DOHH2 (cell line): ENCODE data around the gene MCUB.

Experiments
- H3F3A ChIP-seq: fragments of 200-600 bp; sonication (generic), shearing (Covaris generic); 2 replicates; pipeline ENCODE4 v1.6.0; 2016; ENCODE audit warnings: antibody characterized with exemption, mild to moderate bottlenecking; ENCODE audit not compliant: control insufficient read depth, insufficient read depth
- H3K27ac ChIP-seq: fragments of 200-600 bp; sonication (generic); 2 replicates; pipeline ENCODE4 v1.5.1; 2014; ENCODE audit warnings: low read depth, mild to moderate bottlenecking, low read length, moderate library complexity
- H3K27me3 ChIP-seq: fragments of 200-600 bp; sonication (generic); 2 replicates; pipeline ENCODE4 v1.6.1; 2014; ENCODE audit warnings: mild to moderate bottlenecking, low read length, mixed read lengths; ENCODE audit not compliant: control insufficient read depth
- H3K36me3 ChIP-seq: fragments of 200-600 bp; sonication (generic); 2 replicates; pipeline ENCODE4 v1.6.1; 2014; ENCODE audit warnings: mild to moderate bottlenecking, low read length, moderate library complexity, mixed read lengths; ENCODE audit not compliant: control insufficient read depth
- H3K4me1 ChIP-seq: fragments of 200-600 bp; sonication (generic); 2 replicates; pipeline ENCODE4 v1.6.1; 2014; ENCODE audit warnings: mild to moderate bottlenecking, low read length, mixed read lengths; ENCODE audit not compliant: control insufficient read depth
- H3K4me2 ChIP-seq: fragments of 200-600 bp; sonication (generic); 2 replicates; pipeline ENCODE4 v1.6.0; 2014; ENCODE audit warnings: mild to moderate bottlenecking, low read length, moderate library complexity
- H3K4me3 ChIP-seq: fragments of 200-600 bp; sonication (generic); 2 replicates; pipeline ENCODE4 v1.5.1; 2014; ENCODE audit warnings: mild to moderate bottlenecking, low read length, mixed read lengths
- H3K79me2 ChIP-seq: fragments of 200-600 bp; sonication (generic); 2 replicates; pipeline ENCODE4 v1.6.1; 2014; ENCODE audit warnings: mild to moderate bottlenecking, low read length, mixed read lengths; ENCODE audit not compliant: control insufficient read depth
- H3K9me2 ChIP-seq: fragments of 200-600 bp; sonication (generic); replicated peaks from 2 replicates; pipeline ENCODE4 v1.6.1; 2014; ENCODE audit warnings: mild to moderate bottlenecking, low read length, mixed read lengths; ENCODE audit not compliant: control insufficient read depth
- H3K9me3 ChIP-seq: fragments of 200-600 bp; sonication (generic); 2 replicates; pipeline ENCODE4 v1.6.1; 2014; ENCODE audit warnings: antibody characterized with exemption, low read length, mixed read lengths; ENCODE audit not compliant: control insufficient read depth, insufficient read depth
- H4K20me1 ChIP-seq: fragments of 200-600 bp; sonication (generic); 2 replicates; pipeline ENCODE4 v1.6.0; 2014; ENCODE audit warnings: low read depth, mild to moderate bottlenecking, antibody characterized with exemption, low read length, moderate library complexity; ENCODE audit not compliant: control insufficient read depth, insufficient read depth
- CTCF ChIP-seq: fragments of 200-600 bp; sonication (generic); IDR thresholded peaks from one replicate; pipeline ENCODE4 v1.5.1; 2014; ENCODE audit warnings: antibody characterized with exemption, mild to moderate bottlenecking, low read depth, low read length; ENCODE audit not compliant: poor library complexity, severe bottlenecking
- EZH2phosphoT487 ChIP-seq: fragments of 200-600 bp; sonication (generic); IDR thresholded peaks from 2 replicates; pipeline ENCODE4 v1.6.1; 2017; ENCODE audit warnings: borderline replicate concordance, mild to moderate bottlenecking, antibody characterized with exemption, low read length, moderate library complexity, mixed read lengths

Gene MCUB

DNA sequence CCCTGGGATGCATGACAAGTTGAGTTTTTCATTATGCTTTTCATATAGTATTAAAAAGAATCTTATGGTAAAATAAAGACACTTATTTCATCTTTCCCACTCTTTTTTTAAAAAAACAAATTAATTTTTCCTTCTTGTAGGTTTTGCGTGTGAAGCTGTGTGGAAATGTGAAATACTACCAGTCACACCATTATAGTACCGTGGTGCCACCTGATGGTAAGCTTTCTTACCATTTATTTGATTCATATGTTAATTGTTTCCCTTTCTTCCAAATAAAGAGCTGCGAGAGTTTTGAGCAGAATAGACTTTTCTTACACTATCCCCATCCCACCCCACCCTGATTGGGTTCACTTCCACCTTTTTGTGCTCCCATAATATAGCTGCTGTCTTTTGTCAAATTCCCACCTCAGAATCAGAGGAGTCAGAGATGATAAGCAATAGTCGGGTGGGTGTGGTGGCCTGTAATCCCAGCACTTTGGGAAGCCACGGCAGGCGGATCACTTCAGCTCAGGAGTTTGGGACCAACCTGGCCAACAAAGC lies 98.9 kb downstream of the MCUB start:
- Histone ChIP-seq H4K20me1 (no peaks in the 10 kb centered on the region), H3K27me3 (no peaks in the 10 kb centered on the region), H3K9me2 (no peaks in the 10 kb centered on the region), H3K4me1 (no peaks in the 10 kb centered on the region), H3K79me2 (peaks cover 36% of the 10 kb centered on the region), H3K9me3 (no peaks in the 10 kb centered on the region), H3K27ac (no peak overlapping the region), H3F3A (no peaks in the 10 kb centered on the region), H3K4me3 (no peak overlapping the region), H3K4me2 (no peak overlapping the region), H3K36me3 (peaks cover 14% of the 10 kb centered on the region)
- TF ChIP-seq CTCF (no peak), EZH2phosphoT487 (no peak)

- Histone ChIP-seq H3F3A (no peaks in the 10 kb centered on the region), H3K36me3 (peaks cover 28% of the 10 kb centered on the region), H3K4me2 (no peak overlapping the region), H4K20me1 (no peaks in the 10 kb centered on the region), H3K9me3 (no peaks in the 10 kb centered on the region), H3K4me3 (no peak overlapping the region), H3K4me1 (no peaks in the 10 kb centered on the region), H3K79me2 (peaks cover 20% of the 10 kb centered on the region), H3K27me3 (no peaks in the 10 kb centered on the region), H3K27ac (no peak overlapping the region), H3K9me2 (no peaks in the 10 kb centered on the region)
- TF ChIP-seq CTCF (no peak), EZH2phosphoT487 (no peak)
These were observed 102.1 kb downstream of the MCUB start for GRCh38 chr4:109662116-109662515.

DNA sequence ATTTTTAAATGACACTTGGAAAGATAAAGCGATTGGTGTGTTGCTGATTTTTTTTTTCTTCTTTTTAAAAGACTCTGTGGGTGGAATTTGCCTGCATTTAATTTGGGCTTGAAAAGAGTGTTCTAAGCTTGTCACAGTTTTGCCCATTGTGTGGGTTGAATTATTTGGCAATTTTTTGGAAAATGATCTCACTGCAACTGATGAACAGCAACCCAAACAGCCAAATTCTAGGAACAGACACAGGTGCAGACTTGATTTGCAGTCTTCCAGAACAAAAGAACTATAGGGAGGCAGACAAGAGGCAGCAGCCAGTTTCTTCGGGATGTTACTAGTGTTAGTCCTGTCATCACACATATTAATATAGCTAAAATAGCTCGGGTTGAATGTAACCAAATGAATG lies 102.7 kb downstream of the MCUB start:
- TF ChIP-seq CTCF (no peak), EZH2phosphoT487 (no peak)
- Histone ChIP-seq H3K9me2 (no peaks in the 10 kb centered on the region), H3K27ac (no peak overlapping the region), H3K79me2 (peaks cover 13% of the 10 kb centered on the region), H3K27me3 (no peaks in the 10 kb centered on the region), H3K4me2 (no peak overlapping the region), H3K36me3 (peaks cover 28% of the 10 kb centered on the region), H3K4me3 (no peak overlapping the region), H3F3A (no peaks in the 10 kb centered on the region), H3K9me3 (no peaks in the 10 kb centered on the region), H3K4me1 (no peaks in the 10 kb centered on the region), H4K20me1 (no peaks in the 10 kb centered on the region)
